Dendritic cell treated with granulocyte-macrophage colony-stimulating factor and Interleukin-4, amounts not matched to agents 40 ng/mL and 50 ng/mL, for 4 days (primary cell): ENCODE results near the gene CBLN1.

Source experiments
- H3K27ac Mint-ChIP-seq: one replicate; pipeline ENCODE4 v1.8.0; 2022; ENCODE audit warnings: mild to moderate bottlenecking, mixed read lengths
- H3K27me3 Mint-ChIP-seq: one replicate; pipeline ENCODE4 v1.8.0; 2022; ENCODE audit warnings: mild to moderate bottlenecking, mixed read lengths
- H3K36me3 Mint-ChIP-seq: one replicate; pipeline ENCODE4 v1.8.0; 2022; ENCODE audit warnings: low read depth, mixed read lengths
- H3K4me1 Mint-ChIP-seq: one replicate; pipeline ENCODE4 v1.8.0; 2022; ENCODE audit warnings: low read depth, mixed read lengths
- H3K4me3 Mint-ChIP-seq: one replicate; pipeline ENCODE4 v1.8.0; 2022; ENCODE audit warnings: mild to moderate bottlenecking, moderate library complexity, mixed read lengths
- H3K9me3 Mint-ChIP-seq: one replicate; pipeline ENCODE4 v1.8.0; 2022; ENCODE audit warnings: mixed read lengths
- intact Hi-C: fragments of 100-400 bp; cut with micrococcal nuclease; formaldehyde crosslinking; loops from one replicate; pipeline ENCODE4 v1.15.0; 2022

CBLN1 gene

GRCh38 chr16:49281480-49281842, at the start of gene CBLN1:
TSS of gene CBLN1 (minus strand) at chr16:49281838. CDS start at chr16:49281465, 373 bp downstream.
- no peaks in the 10 kb centered on the region for H3K9me3 Mint-ChIP-seq
- intact Hi-C loops = no loop called here
- peaks cover 86% of the 10 kb centered on the region for H3K27me3 Mint-ChIP-seq

GRCh38 chr16:49330562-49331201, 49.0 kb upstream of the CBLN1 start:
- Mint-ChIP-seq H3K36me3 (no peaks in the 10 kb centered on the region), H3K27ac (no peak overlapping the region), H3K4me3 (no peak overlapping the region), H3K9me3 (no peaks in the 10 kb centered on the region), H3K4me1 (no peaks in the 10 kb centered on the region), H3K27me3 (no peaks in the 10 kb centered on the region)
- intact Hi-C loops = no loop called here

More at GRCh38 chr16:49281480-49281842, at the start of gene CBLN1:
- H3K36me3 Mint-ChIP-seq = no peaks in the 10 kb centered on the region
- no peak within 1 kb of the TSS for H3K27ac Mint-ChIP-seq
- H3K4me1 Mint-ChIP-seq = peaks cover 15% of the 10 kb centered on the region
- peak within 1 kb of the TSS; percentile 69 for H3K4me3 Mint-ChIP-seq

- no peak overlapping the region for H3K27ac Mint-ChIP-seq
- intact Hi-C loops = no loop called here
These were observed 46.7 kb upstream of the CBLN1 start for GRCh38 chr16:49328325-49328724.

GRCh38 chr16:49327466-49327865, 45.8 kb upstream of the CBLN1 start:
- Mint-ChIP-seq H3K27me3 (no peaks in the 10 kb centered on the region), H3K4me1 (no peaks in the 10 kb centered on the region), H3K4me3 (no peak overlapping the region), H3K36me3 (no peaks in the 10 kb centered on the region), H3K9me3 (no peaks in the 10 kb centered on the region), H3K27ac (no peak overlapping the region)
- intact Hi-C loops = no loop called here

More at GRCh38 chr16:49328325-49328724, 46.7 kb upstream of the CBLN1 start:
- no peaks in the 10 kb centered on the region for H3K9me3 Mint-ChIP-seq
- H3K4me1 Mint-ChIP-seq = no peaks in the 10 kb centered on the region
- no peaks in the 10 kb centered on the region for H3K27me3 Mint-ChIP-seq
- no peaks in the 10 kb centered on the region for H3K36me3 Mint-ChIP-seq
- H3K4me3 Mint-ChIP-seq = no peak overlapping the region

GRCh38 chr16:49324703-49325102, 43.1 kb upstream of the CBLN1 start:
- intact Hi-C loops = no loop called here
- Mint-ChIP-seq H3K9me3 (peaks cover 9% of the 10 kb centered on the region), H3K4me1 (no peaks in the 10 kb centered on the region), H3K4me3 (no peak overlapping the region), H3K27ac (no peak overlapping the region), H3K36me3 (no peaks in the 10 kb centered on the region), H3K27me3 (no peaks in the 10 kb centered on the region)

- peaks cover 6% of the 10 kb centered on the region for H3K9me3 Mint-ChIP-seq
- no peak overlapping the region for H3K4me3 Mint-ChIP-seq
- intact Hi-C loops = no loop called here
- no peaks in the 10 kb centered on the region for H3K36me3 Mint-ChIP-seq
- H3K4me1 Mint-ChIP-seq = no peaks in the 10 kb centered on the region
- no peak overlapping the region for H3K27ac Mint-ChIP-seq
- peaks cover 6% of the 10 kb centered on the region for H3K27me3 Mint-ChIP-seq
These were observed 34.0 kb upstream of the CBLN1 start for GRCh38 chr16:49315602-49316001.

- Mint-ChIP-seq H3K36me3 (no peaks in the 10 kb centered on the region), H3K4me3 (no peak overlapping the region), H3K9me3 (no peaks in the 10 kb centered on the region), H3K27me3 (peaks cover 11% of the 10 kb centered on the region), H3K4me1 (no peaks in the 10 kb centered on the region), H3K27ac (no peak overlapping the region)
- intact Hi-C loops = no loop called here
These were observed 30.8 kb upstream of the CBLN1 start for GRCh38 chr16:49312389-49312985.

- H3K36me3 Mint-ChIP-seq = no peaks in the 10 kb centered on the region
- H3K9me3 Mint-ChIP-seq = no peaks in the 10 kb centered on the region
- intact Hi-C loops = no loop called here
- H3K27me3 Mint-ChIP-seq = peaks cover 13% of the 10 kb centered on the region
- H3K4me3 Mint-ChIP-seq = no peak overlapping the region
- no peak overlapping the region for H3K27ac Mint-ChIP-seq
- no peaks in the 10 kb centered on the region for H3K4me1 Mint-ChIP-seq
These were observed 30.2 kb upstream of the CBLN1 start for GRCh38 chr16:49311823-49312222.

GRCh38 chr16:49307176-49307575, 25.5 kb upstream of the CBLN1 start:
- H3K36me3 Mint-ChIP-seq = no peaks in the 10 kb centered on the region
- H3K4me3 Mint-ChIP-seq = no peak overlapping the region
- H3K27ac Mint-ChIP-seq = no peak overlapping the region
- H3K4me1 Mint-ChIP-seq = no peaks in the 10 kb centered on the region
- H3K27me3 Mint-ChIP-seq = peaks cover 17% of the 10 kb centered on the region
- no peaks in the 10 kb centered on the region for H3K9me3 Mint-ChIP-seq
- intact Hi-C loops = no loop called here

GRCh38 chr16:49305406-49305805, 23.8 kb upstream of the CBLN1 start:
- Mint-ChIP-seq H3K27me3 (peaks cover 14% of the 10 kb centered on the region), H3K4me1 (no peaks in the 10 kb centered on the region), H3K9me3 (no peaks in the 10 kb centered on the region), H3K36me3 (no peaks in the 10 kb centered on the region), H3K27ac (no peak overlapping the region), H3K4me3 (no peak overlapping the region)
- intact Hi-C loops = no loop called here

GRCh38 chr16:49292413-49292812, 10.8 kb upstream of the CBLN1 start:
- no peak overlapping the region for H3K4me3 Mint-ChIP-seq
- intact Hi-C loops = no loop called here
- no peak overlapping the region for H3K27ac Mint-ChIP-seq
- no peaks in the 10 kb centered on the region for H3K9me3 Mint-ChIP-seq
- peaks cover 18% of the 10 kb centered on the region for H3K27me3 Mint-ChIP-seq
- H3K4me1 Mint-ChIP-seq = no peaks in the 10 kb centered on the region
- no peaks in the 10 kb centered on the region for H3K36me3 Mint-ChIP-seq

- Mint-ChIP-seq H3K27me3 (peaks cover 45% of the 10 kb centered on the region), H3K4me3 (no peak overlapping the region), H3K9me3 (no peaks in the 10 kb centered on the region), H3K27ac (no peak overlapping the region), H3K36me3 (no peaks in the 10 kb centered on the region), H3K4me1 (peaks cover 5% of the 10 kb centered on the region)
- intact Hi-C loops = no loop called here
These were observed 5.9 kb upstream of the CBLN1 start for GRCh38 chr16:49287572-49287971.

GRCh38 chr16:49284962-49285361, 3.3 kb upstream of the CBLN1 start:
- intact Hi-C loops = no loop called here
- no peak overlapping the region for H3K27ac Mint-ChIP-seq
- peaks cover 15% of the 10 kb centered on the region for H3K4me1 Mint-ChIP-seq
- peaks cover 64% of the 10 kb centered on the region for H3K27me3 Mint-ChIP-seq
- H3K4me3 Mint-ChIP-seq = no peak overlapping the region
- H3K36me3 Mint-ChIP-seq = no peaks in the 10 kb centered on the region
- H3K9me3 Mint-ChIP-seq = no peaks in the 10 kb centered on the region

GRCh38 chr16:49283376-49284049, 1.9 kb upstream of the CBLN1 start:
- no peak overlapping the region for H3K27ac Mint-ChIP-seq
- peaks cover 75% of the 10 kb centered on the region for H3K27me3 Mint-ChIP-seq
- intact Hi-C loops = no loop called here
- H3K4me3 Mint-ChIP-seq = no peak overlapping the region
- H3K36me3 Mint-ChIP-seq = no peaks in the 10 kb centered on the region
- no peaks in the 10 kb centered on the region for H3K9me3 Mint-ChIP-seq
- H3K4me1 Mint-ChIP-seq = peaks cover 15% of the 10 kb centered on the region
